Smooth muscle cell (in vitro differentiated cells): ENCODE results near the gene TMEM54. TPM values are rescaled to one million over a fixed set of nuclear protein-coding genes. Genes with fewer than 3 reads are reported as not detected.

Experiments
- DNase-seq: peaks from one replicate; lab custom pipeline; 2025; ENCODE audit not compliant: unreplicated experiment; lab: John Stamatoyannopoulos, UW
- H2AFZ ChIP-seq: fragments of 200-600 bp; sonication (generic); 2 replicates; pipeline ENCODE4 v1.6.0; 2016; ENCODE audit warnings: antibody characterized with exemption, low read depth, mild to moderate bottlenecking
- H3F3A ChIP-seq: fragments of 200-600 bp; sonication (generic); 2 replicates; pipeline ENCODE4 v1.6.0; 2017; ENCODE audit warnings: antibody characterized with exemption, low read depth
- H3K27ac ChIP-seq: fragments of 200-600 bp; sonication (generic); 2 replicates; pipeline ENCODE4 v1.5.1; 2016; ENCODE audit warnings: low read depth, mild to moderate bottlenecking
- H3K27me3 ChIP-seq: fragments of 200-600 bp; sonication (generic); 2 replicates; pipeline ENCODE4 v1.6.1; 2016; ENCODE audit warnings: low read depth, mild to moderate bottlenecking
- H3K36me3 ChIP-seq: fragments of 200-600 bp; sonication (generic); 2 replicates; pipeline ENCODE4 v1.5.1; 2016; ENCODE audit warnings: low read depth
- H3K4me1 ChIP-seq: fragments of 200-600 bp; sonication (generic); 2 replicates; pipeline ENCODE4 v1.5.1; 2016; ENCODE audit warnings: low read depth
- H3K4me2 ChIP-seq: fragments of 200-600 bp; sonication (generic); 2 replicates; pipeline ENCODE4 v1.6.0; 2016; ENCODE audit warnings: mild to moderate bottlenecking
- H3K4me3 ChIP-seq: fragments of 200-600 bp; sonication (generic); 2 replicates; pipeline ENCODE4 v1.5.1; 2016; ENCODE audit warnings: mild to moderate bottlenecking
- H3K79me2 ChIP-seq: fragments of 200-600 bp; sonication (generic); 2 replicates; pipeline ENCODE4 v1.6.0; 2016; ENCODE audit warnings: low read depth, mild to moderate bottlenecking
- H3K9ac ChIP-seq: fragments of 200-600 bp; sonication (generic); 2 replicates; pipeline ENCODE4 v1.6.0; 2016; ENCODE audit warnings: low read depth
- H3K9me3 ChIP-seq: fragments of 200-600 bp; sonication (generic); replicated peaks from 2 replicates; pipeline ENCODE4 v1.5.1; 2016; ENCODE audit warnings: low read depth
- H4K20me1 ChIP-seq: fragments of 200-600 bp; sonication (generic); 2 replicates; pipeline ENCODE4 v1.6.0; 2016; ENCODE audit warnings: low read depth
- WGBS: methylation state at CpG from one replicate; pipeline ENCODE4 v1.1.7; 2016; ENCODE audit warnings: low lambda C conversion rate; 5-methylcytosine and 5-hydroxymethylcytosine counted together
- polyA plus RNA-seq: library from polyadenylated mRNA; unstranded; fragments of >200 nt; fragmentation: Nextera tagmentation; extraction: Ambion mirVana; gene quantifications from 2 replicates; pipeline ENCODE4 v1.2.1, GENCODE V29; 2016
- total RNA-seq: library from RNA; depleted of rRNA; stranded (reverse); fragments of >200 nt; gene quantifications from 2 replicates; pipeline ENCODE4 v1.2.3, GENCODE V29; 2014
- TF ChIP-seq, protein P1 (sequence below): fragments of 200-600 bp; sonication (generic); IDR thresholded peaks from 2 replicates; pipeline ENCODE4 v1.5.1; 2017; ENCODE audit warnings: borderline replicate concordance, mild to moderate bottlenecking, antibody characterized with exemption; ENCODE audit not compliant: insufficient read depth, poor library complexity, severe bottlenecking

The TMEM54 gene
- total and polyA plus RNA-seq, 2 experiments from 2014 or later = 59.0 to 84.1 TPM

DNA sequence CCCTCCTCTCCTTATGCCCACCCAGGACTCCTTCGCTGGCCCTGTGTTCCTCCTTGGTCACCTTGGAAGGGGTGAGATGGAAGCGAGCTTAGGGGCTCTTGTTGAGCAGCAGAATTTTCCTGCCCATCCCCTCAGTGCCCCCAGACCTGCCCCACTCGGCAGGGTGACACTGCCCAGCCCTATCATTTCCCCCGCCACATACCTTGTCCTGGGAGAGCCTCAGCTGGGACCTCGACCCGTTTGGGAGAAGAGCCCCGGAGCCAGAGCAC, 29.1 kb downstream of the TMEM54 start:
- H3K9ac ChIP-seq = no peak overlapping the region
- H3F3A ChIP-seq = no peaks in the 10 kb centered on the region
- no peak overlapping the region for H2AFZ ChIP-seq
- no peak overlapping the region for H3K27ac ChIP-seq
- H3K4me2 ChIP-seq = no peak overlapping the region
- H3K27me3 ChIP-seq = peaks cover 24% of the 10 kb centered on the region
- H4K20me1 ChIP-seq = no peaks in the 10 kb centered on the region
- H3K4me1 ChIP-seq = peaks cover 14% of the 10 kb centered on the region
- no peak overlapping the region for H3K4me3 ChIP-seq
- WGBS = 80% methylated on average over 7 of the region's 7 CpGs
- no peaks in the 10 kb centered on the region for H3K36me3 ChIP-seq
- TF ChIP-seq, protein P1, sequence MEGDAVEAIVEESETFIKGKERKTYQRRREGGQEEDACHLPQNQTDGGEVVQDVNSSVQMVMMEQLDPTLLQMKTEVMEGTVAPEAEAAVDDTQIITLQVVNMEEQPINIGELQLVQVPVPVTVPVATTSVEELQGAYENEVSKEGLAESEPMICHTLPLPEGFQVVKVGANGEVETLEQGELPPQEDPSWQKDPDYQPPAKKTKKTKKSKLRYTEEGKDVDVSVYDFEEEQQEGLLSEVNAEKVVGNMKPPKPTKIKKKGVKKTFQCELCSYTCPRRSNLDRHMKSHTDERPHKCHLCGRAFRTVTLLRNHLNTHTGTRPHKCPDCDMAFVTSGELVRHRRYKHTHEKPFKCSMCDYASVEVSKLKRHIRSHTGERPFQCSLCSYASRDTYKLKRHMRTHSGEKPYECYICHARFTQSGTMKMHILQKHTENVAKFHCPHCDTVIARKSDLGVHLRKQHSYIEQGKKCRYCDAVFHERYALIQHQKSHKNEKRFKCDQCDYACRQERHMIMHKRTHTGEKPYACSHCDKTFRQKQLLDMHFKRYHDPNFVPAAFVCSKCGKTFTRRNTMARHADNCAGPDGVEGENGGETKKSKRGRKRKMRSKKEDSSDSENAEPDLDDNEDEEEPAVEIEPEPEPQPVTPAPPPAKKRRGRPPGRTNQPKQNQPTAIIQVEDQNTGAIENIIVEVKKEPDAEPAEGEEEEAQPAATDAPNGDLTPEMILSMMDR = no peak
- DNase-seq = no peak
- H3K9me3 ChIP-seq = no peaks in the 10 kb centered on the region
- H3K79me2 ChIP-seq = no peaks in the 10 kb centered on the region

DNA sequence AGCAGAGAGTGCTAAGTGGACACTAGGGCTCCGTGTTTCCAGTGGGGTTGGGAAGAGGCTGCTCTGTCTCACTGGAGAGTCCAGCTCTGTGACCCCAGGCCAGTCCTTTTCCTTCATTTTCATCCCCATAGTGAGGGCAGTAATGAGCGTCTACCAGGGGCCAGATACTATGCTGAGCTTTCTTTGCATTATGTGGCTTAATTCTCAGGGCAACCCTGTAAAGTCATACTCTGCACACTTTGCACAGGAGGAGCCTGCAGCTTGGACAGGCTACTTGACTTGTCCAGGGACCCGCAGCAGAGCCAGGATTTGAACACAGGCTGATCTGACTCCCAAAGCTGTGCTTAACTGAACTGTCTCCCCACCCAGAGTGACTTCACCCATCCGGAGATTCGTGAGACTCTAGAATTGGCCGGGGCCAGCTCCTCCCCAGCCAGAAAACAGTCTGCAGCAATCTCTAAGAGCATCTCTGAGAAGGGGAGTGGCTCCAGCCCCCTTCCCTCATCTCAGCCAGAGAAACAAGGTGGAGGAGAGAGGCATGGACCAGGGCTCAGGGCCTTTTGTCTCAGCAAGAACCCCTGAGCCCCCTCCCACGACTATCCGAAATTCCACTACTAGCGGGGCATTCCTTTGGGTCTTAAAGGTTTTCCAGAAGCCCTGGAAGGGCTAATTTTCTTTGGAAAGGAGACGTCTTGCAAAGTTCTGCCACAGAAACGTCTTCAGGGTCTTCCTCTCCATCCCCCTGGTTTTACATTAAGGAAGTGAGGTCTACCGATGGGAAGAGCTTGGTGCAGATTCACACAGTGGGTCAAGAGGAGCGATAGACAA, 29.6 kb downstream of the TMEM54 start:
- Histone ChIP-seq H3K4me1 (peaks cover 14% of the 10 kb centered on the region), H3K9ac (no peak overlapping the region), H3K36me3 (no peaks in the 10 kb centered on the region), H2AFZ (no peak overlapping the region), H3K79me2 (no peaks in the 10 kb centered on the region), H3K4me2 (peak overlapping the region; percentile 86), H3K27ac (no peak overlapping the region), H3K4me3 (peak overlapping the region; percentile 48), H3K9me3 (no peaks in the 10 kb centered on the region), H3K27me3 (peaks cover 24% of the 10 kb centered on the region), H4K20me1 (no peaks in the 10 kb centered on the region), H3F3A (no peaks in the 10 kb centered on the region)
- 45% methylated on average over 13 of the region's 13 CpGs for WGBS
- TF ChIP-seq, protein P1 = no peak
- no peak for DNase-seq

DNA sequence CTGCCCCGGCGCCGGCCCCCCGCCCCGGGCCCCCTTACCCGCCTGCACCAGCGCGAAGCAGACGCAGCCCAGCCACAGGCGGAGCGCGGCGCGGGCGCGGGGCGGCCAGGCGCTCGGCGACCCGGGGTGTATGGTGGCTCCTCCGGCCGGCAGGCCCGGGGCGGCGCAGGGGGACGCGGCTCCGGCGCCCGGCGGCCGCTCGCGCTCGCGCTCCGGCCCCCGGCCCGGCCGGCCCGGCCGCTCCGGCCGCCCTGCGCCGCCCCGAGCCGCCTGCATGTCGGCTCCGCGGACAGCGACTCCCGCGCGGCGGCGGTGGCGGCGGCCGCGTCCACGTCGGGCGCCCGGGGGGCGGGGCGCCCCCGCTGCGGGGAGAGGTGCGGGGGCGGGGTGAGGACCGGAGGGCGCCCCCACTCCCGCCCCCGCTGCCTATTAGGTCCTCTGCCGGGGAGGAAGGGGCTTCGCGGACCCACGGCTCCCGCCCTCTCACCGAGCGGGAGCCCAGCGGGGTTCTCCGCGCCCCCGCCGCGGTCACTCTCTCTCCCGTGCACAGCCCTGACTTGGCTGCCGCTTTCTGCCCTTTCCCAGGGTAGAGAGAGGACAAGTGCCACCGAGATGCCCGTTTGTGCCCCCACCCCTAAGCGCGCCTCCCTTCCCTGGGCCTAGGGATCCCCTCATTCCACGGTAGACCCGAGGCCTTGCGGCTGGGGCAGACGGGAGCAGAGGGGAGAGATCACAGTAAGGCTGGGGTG, 30.4 kb downstream of the TMEM54 start, which contains the start of gene FNDC5:
FNDC5 (minus strand) TSS at position 298 of the 749 bp plus-strand sequence.
- Histone ChIP-seq H3K27me3 (peaks cover 24% of the 10 kb centered on the region), H3K9me3 (no peaks in the 10 kb centered on the region), H3K4me1 (peaks cover 14% of the 10 kb centered on the region), H3K9ac (no peak within 1 kb of the TSS), H4K20me1 (no peaks in the 10 kb centered on the region), H2AFZ (no peak within 1 kb of the TSS), H3K27ac (no peak within 1 kb of the TSS), H3K4me3 (peak within 1 kb of the TSS; percentile 48), H3F3A (no peaks in the 10 kb centered on the region), H3K4me2 (peak within 1 kb of the TSS; percentile 86), H3K36me3 (no peaks in the 10 kb centered on the region), H3K79me2 (no peaks in the 10 kb centered on the region)
- TF ChIP-seq, protein P1 = no peak
- no peak for DNase-seq
- WGBS = 7% methylated on average over 22 of the region's 99 CpGs
